CD14-positive monocyte (primary cell): ENCODE results near the gene MIGA2. TPM values are rescaled to one million over a fixed set of nuclear protein-coding genes. Genes with fewer than 3 reads are reported as not detected.

Experiments
- DNase-seq, 3 donors: peaks; one replicate each; pipeline ENCODE4 v3.0.0-alpha.2; 2011 to 2022
- H2AFZ ChIP-seq: 2 replicates; pipeline ENCODE4 v1.6.0; 2012; ENCODE audit warnings: mild to moderate bottlenecking, low read depth, low read length, inconsistent platforms; ENCODE audit not compliant: insufficient read depth, poor library complexity, severe bottlenecking
- H3K27ac ChIP-seq, 2 donors: 1 replicate in 1 of 2; 2 replicates in 1 of 2; pipeline ENCODE4 v1.5.1; 2012 to 2013; ENCODE audit warnings: low read length in 2 of 2, control low read depth in 1 of 2, inconsistent platforms in 1 of 2, low read depth in 1 of 2, mild to moderate bottlenecking in 1 of 2
- H3K27me3 ChIP-seq, 2 donors: one replicate each; pipeline versions ENCODE4 v1.6.0 to v1.6.1; 2011 to 2013; ENCODE audit warnings: low read length in 2 of 2; ENCODE audit not compliant: control insufficient read depth in 2 of 2, insufficient read depth in 2 of 2
- H3K36me3 ChIP-seq, 2 donors: replicated peaks in 1 of 2; 1 replicate in 1 of 2; 2 replicates in 1 of 2; pipeline versions ENCODE4 v1.5.1 to v1.6.1; 2012 to 2013; ENCODE audit warnings: low read length in 2 of 2, control low read depth in 1 of 2, inconsistent platforms in 1 of 2, mild to moderate bottlenecking in 1 of 2; ENCODE audit not compliant: insufficient read depth in 2 of 2, control insufficient read depth in 1 of 2
- H3K4me1 ChIP-seq, 2 donors: 1 replicate in 1 of 2; 2 replicates in 1 of 2; pipeline versions ENCODE4 v1.5.1 to v1.6.1; 2012 to 2013; ENCODE audit warnings: low read length in 2 of 2, control low read depth in 1 of 2, inconsistent platforms in 1 of 2, mild to moderate bottlenecking in 1 of 2, moderate library complexity in 1 of 2; ENCODE audit not compliant: insufficient read depth in 2 of 2, control insufficient read depth in 1 of 2
- H3K4me2 ChIP-seq: replicated peaks from 2 replicates; pipeline ENCODE3; 2012; ENCODE audit warnings: low read length, moderate library complexity, mild to moderate bottlenecking; ENCODE audit not compliant: poor library complexity, severe bottlenecking; ENCODE audit errors: extremely low read depth
- H3K4me3 ChIP-seq, 3 experiments: fragments of 200-600 bp in 1 of 3; sonication (generic) in 1 of 3; replicated peaks in 1 of 3; 1 replicate in 2 of 3; 2 replicates in 1 of 3; pipeline ENCODE4 v1.5.1; 2011 to 2013; ENCODE audit warnings: low read length in 3 of 3, mild to moderate bottlenecking in 3 of 3, control low read depth in 2 of 3, low read depth in 2 of 3, inconsistent platforms in 1 of 3, moderate library complexity in 1 of 3
- H3K79me2 ChIP-seq: 2 replicates; pipeline ENCODE4 v1.6.0; 2012; ENCODE audit warnings: mild to moderate bottlenecking, control low read depth, inconsistent platforms, low read length, moderate library complexity; ENCODE audit not compliant: insufficient read depth
- H3K9ac ChIP-seq: 2 replicates; pipeline ENCODE4 v1.6.0; 2017; ENCODE audit warnings: low read length, mild to moderate bottlenecking; ENCODE audit not compliant: insufficient read depth, poor library complexity, severe bottlenecking
- H3K9me3 ChIP-seq, 2 donors: replicated peaks in 1 of 2; 1 replicate in 1 of 2; 2 replicates in 1 of 2; pipeline versions ENCODE4 v1.5.1 to v1.6.1; 2012 to 2013; ENCODE audit warnings: low read length in 2 of 2, control low read depth in 1 of 2; ENCODE audit not compliant: control insufficient read depth in 1 of 2, insufficient read depth in 1 of 2
- H4K20me1 ChIP-seq: 2 replicates; pipeline ENCODE4 v1.6.0; 2012; ENCODE audit warnings: mild to moderate bottlenecking, low read length, control low read depth, moderate library complexity; ENCODE audit not compliant: insufficient read depth
- H3K27ac Mint-ChIP-seq, 7 donors: one replicate each; pipeline ENCODE4 v1.8.0; 2020; ENCODE audit warnings: mild to moderate bottlenecking in 7 of 7, mixed read lengths in 7 of 7, moderate library complexity in 6 of 7, inconsistent platforms in 2 of 7
- H3K27me3 Mint-ChIP-seq, 3 donors: one replicate each; pipeline ENCODE4 v1.8.0; 2021 to 2022; ENCODE audit warnings: low read depth in 3 of 3, mild to moderate bottlenecking in 3 of 3, mixed read lengths in 3 of 3, moderate library complexity in 3 of 3, inconsistent platforms in 1 of 3
- H3K36me3 Mint-ChIP-seq, 2 donors: one replicate each; pipeline ENCODE4 v1.8.0; 2020; ENCODE audit warnings: mixed read lengths in 2 of 2, inconsistent platforms in 1 of 2, mild to moderate bottlenecking in 1 of 2
- H3K4me1 Mint-ChIP-seq: one replicate; pipeline ENCODE4 v1.8.0; 2020; ENCODE audit warnings: mild to moderate bottlenecking, mixed read lengths
- H3K4me3 Mint-ChIP-seq, 2 donors: one replicate each; pipeline ENCODE4 v1.8.0; 2020; ENCODE audit warnings: mild to moderate bottlenecking in 2 of 2, mixed read lengths in 2 of 2, moderate library complexity in 1 of 2
- H3K9me3 Mint-ChIP-seq, 7 donors: one replicate each; pipeline ENCODE4 v1.8.0; 2020 to 2022; ENCODE audit warnings: mixed read lengths in 7 of 7, mild to moderate bottlenecking in 6 of 7, moderate library complexity in 6 of 7, inconsistent platforms in 2 of 7
- WGBS: methylation state at CpG from one replicate; pipeline ENCODE4 v1.1.5; 2013; ENCODE audit warnings: missing lambda C conversion rate; ENCODE audit not compliant: insufficient coverage; 5-methylcytosine and 5-hydroxymethylcytosine counted together
- intact Hi-C, 2 donors: fragments of 100-400 bp; cut with micrococcal nuclease; formaldehyde crosslinking; loops; one replicate each; pipeline versions ENCODE4 v1.15.0 to v1.15.1; 2023
- polyA plus RNA-seq, 3 donors: library from polyadenylated mRNA; depleted of rRNA in 1 of 3; unstranded in 2 of 3; stranded (reverse) in 1 of 3; fragments of 300-500 nt in 2 of 3; fragments of >200 nt in 1 of 3; fragmentation: Illumina TruSeq in 2 of 3; gene quantifications; 1 replicate in 2 of 3; 2 replicates in 1 of 3; pipeline ENCODE4 v1.2.3, GENCODE V29; 2012 to 2021
- TF ChIP-seq, protein P1 (sequence below): fragments of 200-600 bp; IDR thresholded peaks from one replicate; pipeline ENCODE4 v1.8.0; 2022; ENCODE audit warnings: antibody characterized with exemption, mild to moderate bottlenecking

MIGA2 gene
- polyA plus RNA-seq, 3 donors, result 1.9 to 45.4 (median 5.9) TPM

DNA sequence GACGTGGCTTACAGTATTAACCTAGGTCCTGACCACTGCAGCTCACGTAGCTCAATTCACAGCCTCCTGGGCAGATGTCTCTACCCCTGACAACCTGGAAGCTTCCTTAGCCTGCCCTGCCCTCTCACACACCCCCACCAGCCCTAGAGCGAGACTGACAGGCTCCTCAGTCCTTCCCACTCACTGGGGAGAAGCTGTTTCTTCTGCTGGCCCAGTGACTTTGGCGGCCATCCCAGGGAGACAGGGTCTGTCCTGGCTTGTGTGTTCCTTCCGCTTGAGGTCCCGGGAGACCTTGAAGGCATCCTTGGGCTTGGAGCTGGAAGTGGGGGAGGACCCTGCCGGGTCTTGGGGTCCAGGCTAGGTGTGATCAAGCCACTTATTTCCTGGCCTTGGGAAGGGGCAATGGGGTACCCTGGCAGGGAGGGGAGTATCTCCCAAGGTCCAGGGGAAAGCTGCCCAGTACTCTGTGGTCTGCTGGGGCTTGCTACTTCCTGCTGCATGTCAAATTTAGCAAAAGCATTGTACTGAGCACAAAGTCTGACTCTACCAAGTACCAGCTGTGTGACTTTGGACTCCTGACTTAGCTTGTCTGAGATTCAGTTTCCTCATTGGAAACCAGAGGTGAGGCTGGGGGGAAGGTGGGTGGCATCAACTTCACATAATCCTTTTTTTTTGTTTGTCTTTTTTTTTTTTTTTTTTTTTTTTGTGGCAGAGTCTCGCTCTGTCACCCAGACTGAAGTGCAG is 1.9 kb downstream of the MIGA2 start:
- peaks cover 20 to 33% of the 10 kb centered on the region in 2 donors for H3K36me3 ChIP-seq
- peaks cover 16% of the 10 kb centered on the region for H4K20me1 ChIP-seq
- DNase-seq, result no peak
- H3K27me3 Mint-ChIP-seq, result peaks cover 0 to 1% (median 0%) of the 10 kb centered on the region in 3 donors
- peak overlapping the region in 1 of 3 experiments; percentile 99 for H3K4me3 ChIP-seq
- H3K36me3 Mint-ChIP-seq, result peaks cover 26 to 36% of the 10 kb centered on the region in 2 donors
- peaks cover 44% of the 10 kb centered on the region for H3K79me2 ChIP-seq
- no peaks in the 10 kb centered on the region for H3K9me3 ChIP-seq
- 100% methylated on average over 1 of the region's 8 CpGs for WGBS
- peaks cover 22 to 26% of the 10 kb centered on the region in 2 donors for H3K4me1 ChIP-seq
- peak overlapping the region in 1 of 2 donors; percentile 18 for H3K27ac ChIP-seq
- H3K4me2 ChIP-seq, result peak overlapping the region; percentile 99
- H3K27me3 ChIP-seq, result no peaks in the 10 kb centered on the region
- peaks cover 24% of the 10 kb centered on the region for H3K4me1 Mint-ChIP-seq
- H3K27ac Mint-ChIP-seq, result no peak overlapping the region
- H3K9ac ChIP-seq, result no peak overlapping the region
- no peak overlapping the region for H2AFZ ChIP-seq
- H3K9me3 Mint-ChIP-seq, result peaks cover 0 to 1% (median 0%) of the 10 kb centered on the region in 7 donors
- H3K4me3 Mint-ChIP-seq, result no peak overlapping the region
- intact Hi-C loops, result loop anchor here in 1 of 2 donors (5.0 kb wide), 1 partner anchor 39 kb away; no protein-coding TSS in a partner anchor
- TF ChIP-seq, protein P1, sequence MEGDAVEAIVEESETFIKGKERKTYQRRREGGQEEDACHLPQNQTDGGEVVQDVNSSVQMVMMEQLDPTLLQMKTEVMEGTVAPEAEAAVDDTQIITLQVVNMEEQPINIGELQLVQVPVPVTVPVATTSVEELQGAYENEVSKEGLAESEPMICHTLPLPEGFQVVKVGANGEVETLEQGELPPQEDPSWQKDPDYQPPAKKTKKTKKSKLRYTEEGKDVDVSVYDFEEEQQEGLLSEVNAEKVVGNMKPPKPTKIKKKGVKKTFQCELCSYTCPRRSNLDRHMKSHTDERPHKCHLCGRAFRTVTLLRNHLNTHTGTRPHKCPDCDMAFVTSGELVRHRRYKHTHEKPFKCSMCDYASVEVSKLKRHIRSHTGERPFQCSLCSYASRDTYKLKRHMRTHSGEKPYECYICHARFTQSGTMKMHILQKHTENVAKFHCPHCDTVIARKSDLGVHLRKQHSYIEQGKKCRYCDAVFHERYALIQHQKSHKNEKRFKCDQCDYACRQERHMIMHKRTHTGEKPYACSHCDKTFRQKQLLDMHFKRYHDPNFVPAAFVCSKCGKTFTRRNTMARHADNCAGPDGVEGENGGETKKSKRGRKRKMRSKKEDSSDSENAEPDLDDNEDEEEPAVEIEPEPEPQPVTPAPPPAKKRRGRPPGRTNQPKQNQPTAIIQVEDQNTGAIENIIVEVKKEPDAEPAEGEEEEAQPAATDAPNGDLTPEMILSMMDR, result no peak

DNA sequence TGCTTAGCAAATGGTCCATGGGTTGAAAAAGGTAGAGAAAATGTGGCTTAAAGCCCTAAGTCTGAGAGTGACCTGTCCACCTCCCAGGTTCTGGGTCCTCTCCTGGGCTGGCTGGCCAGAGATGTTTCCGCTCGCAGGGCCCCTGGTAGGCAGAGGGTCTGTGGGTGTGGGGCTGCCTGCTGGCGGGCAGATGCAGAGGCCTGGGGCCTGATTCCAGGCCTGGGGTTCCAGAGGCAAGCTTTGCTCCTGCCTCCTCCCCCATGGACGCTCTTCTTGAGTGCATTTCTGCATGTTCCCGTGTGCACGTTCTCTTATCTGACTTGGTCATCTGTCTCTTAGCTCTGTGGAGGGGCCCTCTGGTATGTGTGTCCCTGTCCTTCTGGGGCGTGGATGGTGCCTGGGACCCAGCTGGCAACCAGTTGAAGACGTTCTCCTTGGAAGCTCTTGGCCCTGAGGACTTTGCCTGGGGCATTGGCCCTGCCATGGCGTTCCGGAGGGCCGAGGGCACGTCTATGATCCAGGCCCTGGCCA is 3.8 kb downstream of the MIGA2 start:
- Histone ChIP-seq H2AFZ (no peak overlapping the region), H4K20me1 (peaks cover 16% of the 10 kb centered on the region), H3K4me3 (no peak overlapping the region), H3K79me2 (peaks cover 44% of the 10 kb centered on the region), H3K9ac (no peak overlapping the region), H3K36me3 (peaks cover 31 to 48% of the 10 kb centered on the region in 2 donors), H3K27me3 (no peaks in the 10 kb centered on the region), H3K9me3 (no peaks in the 10 kb centered on the region), H3K4me2 (no peak overlapping the region), H3K27ac (no peak overlapping the region), H3K4me1 (peaks cover 22 to 26% of the 10 kb centered on the region in 2 donors)
- Mint-ChIP-seq H3K9me3 (peaks cover 0 to 1% (median 0%) of the 10 kb centered on the region in 7 donors), H3K27ac (no peak overlapping the region), H3K36me3 (peaks cover 36 to 52% of the 10 kb centered on the region in 2 donors), H3K4me3 (no peak overlapping the region), H3K4me1 (peaks cover 24% of the 10 kb centered on the region), H3K27me3 (peaks cover 0 to 1% (median 0%) of the 10 kb centered on the region in 3 donors)
- DNase-seq, result no peak
- TF ChIP-seq, protein P1, result no peak
- 97% methylated on average over 9 of the region's 12 CpGs for WGBS
- intact Hi-C loops, result no loop called here
